ENCODE measurements around the gene RNU7-1. TPM values are rescaled to one million over a fixed set of nuclear protein-coding genes. Genes with fewer than 3 reads are reported as not detected.

The RNU7-1 gene
- total RNA-seq, 1 donor from 2014 or later: not detected

- DNase-seq (ENCODE audit: low spot score, unreplicated experiment): no peak
- H3K27me3 Mint-ChIP-seq: peaks cover 22% of the 10 kb centered on the region
- no peaks in the 10 kb centered on the region for H3K36me3 Mint-ChIP-seq (ENCODE audit: insufficient read depth)
- no peaks in the 10 kb centered on the region for H3K9me3 Mint-ChIP-seq (ENCODE audit: low read depth)
- no peak for TF ChIP-seq CTCF (IDR thresholded peaks at IDR 0.05; ENCODE audit: unreplicated experiment)
- peaks cover 9% of the 10 kb centered on the region for H3K4me1 Mint-ChIP-seq (ENCODE audit: low read depth)
- H3K4me3 Mint-ChIP-seq (ENCODE audit: low read depth): no peak overlapping the region
- H3K27ac Mint-ChIP-seq: no peak overlapping the region
These were observed 34.0 kb upstream of the RNU7-1 start for GRCh38 chr12:6909421-6910145.

- no peak for TF ChIP-seq CTCF (IDR thresholded peaks at IDR 0.05; ENCODE audit: unreplicated experiment)
- Mint-ChIP-seq H3K9me3 (ENCODE audit: low read depth) (no peaks in the 10 kb centered on the region), H3K4me3 (ENCODE audit: low read depth) (peak overlapping the region; percentile 86), H3K36me3 (ENCODE audit: insufficient read depth) (peaks cover 1% of the 10 kb centered on the region), H3K4me1 (ENCODE audit: low read depth) (peaks cover 22% of the 10 kb centered on the region), H3K27ac (no peak overlapping the region), H3K27me3 (peaks cover 29% of the 10 kb centered on the region)
- DNase-seq (ENCODE audit: low spot score, unreplicated experiment): no peak
These were observed 31.3 kb upstream of the RNU7-1 start for GRCh38 chr12:6912164-6912935.

- no peaks in the 10 kb centered on the region for H3K9me3 Mint-ChIP-seq (ENCODE audit: low read depth)
- H3K4me3 Mint-ChIP-seq (ENCODE audit: low read depth): peak within 1 kb of the TSS; percentile 86
- TF ChIP-seq CTCF (IDR thresholded peaks at IDR 0.05; ENCODE audit: unreplicated experiment): no peak
- peak within 1 kb of the TSS; percentile 85 for H3K27ac Mint-ChIP-seq
- H3K36me3 Mint-ChIP-seq (ENCODE audit: insufficient read depth): peaks cover 5% of the 10 kb centered on the region
- H3K4me1 Mint-ChIP-seq (ENCODE audit: low read depth): peaks cover 22% of the 10 kb centered on the region
- peaks cover 29% of the 10 kb centered on the region for H3K27me3 Mint-ChIP-seq
- DNase-seq (ENCODE audit: low spot score, unreplicated experiment): peak; percentile 56
These were observed 29.2 kb upstream of the RNU7-1 start, which contains the start of gene ENO2 for GRCh38 chr12:6914246-6914946. ENO2 (plus strand) TSS chr12:6914580; CDS start chr12:6915833, 1,253 bp downstream.

GRCh38 chr12:6914947-6915788 is 28.4 kb upstream of the RNU7-1 start:
- peaks cover 29% of the 10 kb centered on the region for H3K27me3 Mint-ChIP-seq
- H3K4me1 Mint-ChIP-seq (ENCODE audit: low read depth): peaks cover 22% of the 10 kb centered on the region
- peak overlapping the region; percentile 85 for H3K27ac Mint-ChIP-seq
- H3K9me3 Mint-ChIP-seq (ENCODE audit: low read depth): no peaks in the 10 kb centered on the region
- DNase-seq (ENCODE audit: low spot score, unreplicated experiment): no peak
- no peak for TF ChIP-seq CTCF (IDR thresholded peaks at IDR 0.05; ENCODE audit: unreplicated experiment)
- H3K36me3 Mint-ChIP-seq (ENCODE audit: insufficient read depth): peaks cover 10% of the 10 kb centered on the region
- peak overlapping the region; percentile 86 for H3K4me3 Mint-ChIP-seq (ENCODE audit: low read depth)

All from progenitor cell of endocrine pancreas (in vitro differentiated cells).